SK-N-MC (cell line): Measurements from ENCODE around the gene PRIMPOL.

Experiments used
- EZH2 ChIP-seq: fragments of 200-600 bp; sonication (generic); IDR thresholded peaks from one replicate; pipeline ENCODE4 v1.6.1; 2017; ENCODE audit warnings: antibody characterized with exemption
- POLR2AphosphoS5 ChIP-seq: IDR thresholded peaks from 2 replicates; pipeline ENCODE4 v1.6.1; 2012; ENCODE audit warnings: mild to moderate bottlenecking, low read depth, low read length, borderline replicate concordance

- TF ChIP-seq EZH2, result no peak
- no peak for TF ChIP-seq POLR2AphosphoS5
These were observed 56.9 kb downstream of the PRIMPOL start for GRCh38 chr4:184706453-184706852.
